ENCODE data around the gene TGFBR3L.
"Not testable (repeated sequence)": the region's sequence is repeated elsewhere in the genome, so short reads cannot be mapped to it uniquely, and the experiment has no call there.

TGFBR3L gene

GRCh38 chr19:7955696-7956095 lies 41.1 kb downstream of the TGFBR3L start:
- H3K9ac ChIP-seq (ENCODE audit: low read length), result no peak overlapping the region

GRCh38 chr19:7959211-7959610 lies 44.6 kb downstream of the TGFBR3L start:
- no peaks in the 10 kb centered on the region for H3K27me3 ChIP-seq (ENCODE audit: control insufficient read depth, insufficient read depth, low read length)
- H3K4me1 ChIP-seq (ENCODE audit: control insufficient read depth, insufficient read depth, low read length), result no peaks in the 10 kb centered on the region
- H3K36me3 ChIP-seq (ENCODE audit: control insufficient read depth, insufficient read depth, low read length), result peaks cover 8% of the 10 kb centered on the region
- H3K9ac ChIP-seq (ENCODE audit: low read length), result no peak overlapping the region
- H3K4me3 ChIP-seq (ENCODE audit: low read length), result no peak overlapping the region
- H3K27ac ChIP-seq (ENCODE audit: low read depth, low read length), result no peak overlapping the region

More at GRCh38 chr19:7955696-7956095, 41.1 kb downstream of the TGFBR3L start:
- Histone ChIP-seq H3K36me3 (ENCODE audit: control insufficient read depth, insufficient read depth, low read length) (peaks cover 4% of the 10 kb centered on the region), H3K27me3 (ENCODE audit: control insufficient read depth, insufficient read depth, low read length) (no peaks in the 10 kb centered on the region), H3K27ac (ENCODE audit: low read depth, low read length) (no peak overlapping the region), H3K4me3 (ENCODE audit: low read length) (no peak overlapping the region), H3K4me1 (ENCODE audit: control insufficient read depth, insufficient read depth, low read length) (no peaks in the 10 kb centered on the region)

- H3K4me3 ChIP-seq (ENCODE audit: low read length); H3K36me3 ChIP-seq (ENCODE audit: control insufficient read depth, insufficient read depth, low read length); H3K27ac ChIP-seq (ENCODE audit: low read depth, low read length); H3K27me3 ChIP-seq (ENCODE audit: control insufficient read depth, insufficient read depth, low read length); H3K4me1 ChIP-seq (ENCODE audit: control insufficient read depth, insufficient read depth, low read length); H3K9ac ChIP-seq (ENCODE audit: low read length): not testable (repeated sequence)
Observed at GRCh38 chr19:7961082-7961481, 46.5 kb downstream of the TGFBR3L start.

GRCh38 chr19:7961920-7962626 lies 47.4 kb downstream of the TGFBR3L start:
- Histone ChIP-seq H3K4me3 (ENCODE audit: low read length) (no peak overlapping the region), H3K27ac (ENCODE audit: low read depth, low read length) (no peak overlapping the region), H3K4me1 (ENCODE audit: control insufficient read depth, insufficient read depth, low read length) (no peaks in the 10 kb centered on the region), H3K27me3 (ENCODE audit: control insufficient read depth, insufficient read depth, low read length) (no peaks in the 10 kb centered on the region), H3K36me3 (ENCODE audit: control insufficient read depth, insufficient read depth, low read length) (peaks cover 15% of the 10 kb centered on the region), H3K9ac (ENCODE audit: low read length) (no peak overlapping the region)

- H3K9ac ChIP-seq (ENCODE audit: low read length), result no peak overlapping the region
Observed at GRCh38 chr19:7962644-7963268, 48.1 kb downstream of the TGFBR3L start.

GRCh38 chr19:7963566-7963965 lies 48.9 kb downstream of the TGFBR3L start:
- H3K27ac ChIP-seq (ENCODE audit: low read depth, low read length), result no peak overlapping the region
- no peak overlapping the region for H3K9ac ChIP-seq (ENCODE audit: low read length)
- no peaks in the 10 kb centered on the region for H3K4me1 ChIP-seq (ENCODE audit: control insufficient read depth, insufficient read depth, low read length)
- no peak overlapping the region for H3K4me3 ChIP-seq (ENCODE audit: low read length)
- H3K27me3 ChIP-seq (ENCODE audit: control insufficient read depth, insufficient read depth, low read length), result no peaks in the 10 kb centered on the region
- peaks cover 16% of the 10 kb centered on the region for H3K36me3 ChIP-seq (ENCODE audit: control insufficient read depth, insufficient read depth, low read length)

More at GRCh38 chr19:7962644-7963268, 48.1 kb downstream of the TGFBR3L start:
- Histone ChIP-seq H3K4me3 (ENCODE audit: low read length) (no peak overlapping the region), H3K27me3 (ENCODE audit: control insufficient read depth, insufficient read depth, low read length) (no peaks in the 10 kb centered on the region), H3K27ac (ENCODE audit: low read depth, low read length) (no peak overlapping the region), H3K4me1 (ENCODE audit: control insufficient read depth, insufficient read depth, low read length) (no peaks in the 10 kb centered on the region), H3K36me3 (ENCODE audit: control insufficient read depth, insufficient read depth, low read length) (peaks cover 20% of the 10 kb centered on the region)

- no peak overlapping the region for H3K9ac ChIP-seq (ENCODE audit: low read length)
- no peaks in the 10 kb centered on the region for H3K4me1 ChIP-seq (ENCODE audit: control insufficient read depth, insufficient read depth, low read length)
- H3K36me3 ChIP-seq (ENCODE audit: control insufficient read depth, insufficient read depth, low read length), result peaks cover 19% of the 10 kb centered on the region
- H3K4me3 ChIP-seq (ENCODE audit: low read length), result no peak overlapping the region
- no peaks in the 10 kb centered on the region for H3K27me3 ChIP-seq (ENCODE audit: control insufficient read depth, insufficient read depth, low read length)
- no peak overlapping the region for H3K27ac ChIP-seq (ENCODE audit: low read depth, low read length)
Observed at GRCh38 chr19:7965259-7965841, 50.7 kb downstream of the TGFBR3L start.

GRCh38 chr19:7965921-7966665 lies 51.5 kb downstream of the TGFBR3L start:
- Histone ChIP-seq H3K4me3 (ENCODE audit: low read length) (no peak overlapping the region), H3K27me3 (ENCODE audit: control insufficient read depth, insufficient read depth, low read length) (no peaks in the 10 kb centered on the region), H3K27ac (ENCODE audit: low read depth, low read length) (no peak overlapping the region), H3K9ac (ENCODE audit: low read length) (no peak overlapping the region), H3K36me3 (ENCODE audit: control insufficient read depth, insufficient read depth, low read length) (peaks cover 19% of the 10 kb centered on the region), H3K4me1 (ENCODE audit: control insufficient read depth, insufficient read depth, low read length) (no peaks in the 10 kb centered on the region)

GRCh38 chr19:7968008-7968795 lies 53.6 kb downstream of the TGFBR3L start:
- no peak overlapping the region for H3K9ac ChIP-seq (ENCODE audit: low read length)
- no peaks in the 10 kb centered on the region for H3K27me3 ChIP-seq (ENCODE audit: control insufficient read depth, insufficient read depth, low read length)
- no peak overlapping the region for H3K27ac ChIP-seq (ENCODE audit: low read depth, low read length)
- H3K4me1 ChIP-seq (ENCODE audit: control insufficient read depth, insufficient read depth, low read length), result no peaks in the 10 kb centered on the region
- H3K4me3 ChIP-seq (ENCODE audit: low read length), result no peak overlapping the region
- H3K36me3 ChIP-seq (ENCODE audit: control insufficient read depth, insufficient read depth, low read length), result peaks cover 25% of the 10 kb centered on the region
